Left colon (tissue), 2 donors: ENCODE results near the gene MTNR1B. TPM values are rescaled to one million over a fixed set of nuclear protein-coding genes. Genes with fewer than 3 reads are reported as not detected.

ENCODE experiments used
- ATAC-seq: fragments of 200-7000 bp; cut with Tn5 transposase; one replicate; pipeline ENCODE4 v1.9.1; 2020; ENCODE audit warnings: mild to moderate bottlenecking, moderate library complexity
- DNase-seq, 2 donors: peaks; one replicate each; pipeline ENCODE4 v3.0.0-alpha.2; 2020
- intact Hi-C, 2 donors: fragments of 100-400 bp; cut with DNase I in 1 of 2; cut with micrococcal nuclease in 1 of 2; formaldehyde crosslinking; loops; one replicate each; pipeline versions ENCODE4 v1.11.2 to v1.14.0; 2022; cut with DNase I, micrococcal nuclease
- total RNA-seq, 2 donors: library from RNA; stranded (reverse); fragmentation: NEBNext Ultra II Directional; extraction: Animal tissue kit (Norgen Biotek cat#: 25700); gene quantifications; one replicate each; pipeline ENCODE4 v1.2.1, GENCODE V29; 2021
- donor health status: DM: no; HTN: no; CAD: no.
- donor health status: DM: yes; HTN: yes; CAD: no.

The MTNR1B gene
- total RNA-seq, 2 donors from 2014 or later: not detected

GRCh38 chr11:93025558-93026255 lies 56.3 kb downstream of the MTNR1B start:
- ATAC-seq (no peak), DNase-seq (no peak)
- intact Hi-C loops: no loop called here

- intact Hi-C loops: no loop called here
- no peak for DNase-seq
- no peak for ATAC-seq
These were observed 59.6 kb downstream of the MTNR1B start for GRCh38 chr11:93028960-93029522.

- ATAC-seq (no peak), DNase-seq (no peak)
- intact Hi-C loops: no loop called here
These were observed 61.9 kb downstream of the MTNR1B start for GRCh38 chr11:93031386-93031785.

Other genes starting within 250 kb of the MTNR1B start
- 10 to 100 TPM; 10.6 to 10.8 TPM for gene SLC36A4, start 228.3 kb downstream of the MTNR1B start, total RNA-seq